ENCODE measurements around the gene VSIG8. TPM values are rescaled to one million over a fixed set of nuclear protein-coding genes. Genes with fewer than 3 reads are reported as not detected.

VSIG8 gene
- total and polyA plus RNA-seq, 2 donors (not counting 1 experiment from before 2014, with no cell fraction given) = not detected

- Mint-ChIP-seq H3K27me3 (peaks cover 6% of the 10 kb centered on the region), H3K4me1 (peaks cover 21% of the 10 kb centered on the region), H3K4me3 (no peak overlapping the region), H3K27ac (no peak overlapping the region), H3K9me3 (ENCODE audit: insufficient read depth) (no peaks in the 10 kb centered on the region)
- Histone ChIP-seq H3K36me3 (replicated peaks in 1 of 2; ENCODE audit: control extremely low read depth in 1 of 2, control insufficient read depth in 1 of 2, extremely low read depth in 1 of 2, insufficient read depth in 2 of 2, low read length in 1 of 2) (no peaks in the 10 kb centered on the region), H3K27ac (ENCODE audit: low read length in 2 of 2) (no peak overlapping the region), H3K4me3 (ENCODE audit: control extremely low read depth in 1 of 5, extremely low read depth in 1 of 5, insufficient read depth in 1 of 5, low read depth in 2 of 5, low read length in 4 of 5) (no peak overlapping the region), H3K4me1 (ENCODE audit: control insufficient read depth in 2 of 2, insufficient read depth in 2 of 2, low read length in 2 of 2) (peaks cover 12 to 14% of the 10 kb centered on the region in 2 donors), H3K9ac (ENCODE audit: low read length) (no peak overlapping the region), H3K9me3 (ENCODE audit: control extremely low read depth in 1 of 3, control insufficient read depth in 2 of 3, insufficient read depth in 1 of 3, low read length in 2 of 3) (peaks cover 0 to 2% (median 0%) of the 10 kb centered on the region in 3 donors), H4K20me1 (ENCODE audit: control insufficient read depth, insufficient read depth, low read length, poor library complexity, severe bottlenecking) (no peaks in the 10 kb centered on the region), H2AFZ (ENCODE audit: insufficient read depth, low read depth, low read length, poor library complexity, severe bottlenecking) (no peak overlapping the region), H3K4me2 (replicated peaks; ENCODE audit: low read depth, low read length, poor library complexity, severe bottlenecking) (no peak overlapping the region), H3K79me2 (ENCODE audit: control insufficient read depth, insufficient read depth, low read length) (no peaks in the 10 kb centered on the region), H3K27me3 (replicated peaks in 1 of 4; ENCODE audit: control extremely low read depth in 1 of 4, control insufficient read depth in 3 of 4, insufficient read depth in 4 of 4, low read length in 3 of 4) (peaks cover 0 to 8% (median 0%) of the 10 kb centered on the region in 4 experiments)
- DNase-seq (no peak), ATAC-seq (ENCODE audit: low read depth) (no peak)
- 63% methylated on average over 1 of the region's 3 CpGs for WGBS (ENCODE audit: insufficient coverage)
- ChIA-PET CTCF (interaction anchor here (1.0 to 8.9 kb wide), 6 partner anchors 10 to 112 kb away, joined by 3 to 211 read pairs (median 55); partner anchors contain the start of genes FCRL6 and TAGLN2), POLR2A (interaction anchor here (1.1 kb wide), 1 partner anchor 28 kb away, joined by 5 read pairs; no protein-coding TSS in a partner anchor)
- TF ChIP-seq EZH2 (IDR thresholded peaks at IDR 0.05; ENCODE audit: borderline replicate concordance, insufficient read depth, low read depth, low read length, poor library complexity, severe bottlenecking) = no peak
- TF ChIP-seq CTCF (IDR thresholded peaks at IDR 0.05) = no peak
- intact Hi-C loops (cut with micrococcal nuclease) = no loop called here
Observed at GRCh38 chr1:159895286-159895685, 32.8 kb upstream of the VSIG8 start.

- no peak overlapping the region for H3K4me2 ChIP-seq (replicated peaks; ENCODE audit: low read depth, low read length, poor library complexity, severe bottlenecking)
- no peaks in the 10 kb centered on the region for H4K20me1 ChIP-seq (ENCODE audit: control insufficient read depth, insufficient read depth, low read length, poor library complexity, severe bottlenecking)
- TF ChIP-seq CTCF (IDR thresholded peaks at IDR 0.05) (no peak), EZH2 (IDR thresholded peaks at IDR 0.05; ENCODE audit: borderline replicate concordance, insufficient read depth, low read depth, low read length, poor library complexity, severe bottlenecking) (no peak)
- H3K27me3 ChIP-seq (replicated peaks in 1 of 4; ENCODE audit: control extremely low read depth in 1 of 4, control insufficient read depth in 3 of 4, insufficient read depth in 4 of 4, low read length in 3 of 4) = peaks cover 0 to 6% (median 0%) of the 10 kb centered on the region in 4 experiments
- Mint-ChIP-seq H3K4me1 (peaks cover 21% of the 10 kb centered on the region), H3K27ac (no peak overlapping the region), H3K9me3 (ENCODE audit: insufficient read depth) (no peaks in the 10 kb centered on the region), H3K27me3 (peaks cover 6% of the 10 kb centered on the region), H3K4me3 (no peak overlapping the region)
- no peaks in the 10 kb centered on the region for H3K79me2 ChIP-seq (ENCODE audit: control insufficient read depth, insufficient read depth, low read length)
- POLR2A ChIA-PET = interaction anchor here (1.0 kb wide), 1 partner anchor 32 kb away, joined by 4 read pairs; the partner anchor contains the start of gene TAGLN2
- peaks cover 0 to 3% (median 0%) of the 10 kb centered on the region in 3 donors for H3K9me3 ChIP-seq (ENCODE audit: control extremely low read depth in 1 of 3, control insufficient read depth in 2 of 3, insufficient read depth in 1 of 3, low read length in 2 of 3)
- no peaks in the 10 kb centered on the region for H3K36me3 ChIP-seq (replicated peaks in 1 of 2; ENCODE audit: control extremely low read depth in 1 of 2, control insufficient read depth in 1 of 2, extremely low read depth in 1 of 2, insufficient read depth in 2 of 2, low read length in 1 of 2)
- ATAC-seq (ENCODE audit: low read depth) (no peak), DNase-seq (no peak)
- H3K27ac ChIP-seq (ENCODE audit: low read length in 2 of 2) = no peak overlapping the region
- no peak overlapping the region for H3K9ac ChIP-seq (ENCODE audit: low read length)
- intact Hi-C loops (cut with micrococcal nuclease) = loop anchor here (5.0 kb wide), 1 partner anchor 681 kb away; no protein-coding TSS in a partner anchor
- WGBS (ENCODE audit: insufficient coverage) = 91% methylated on average over 5 of the region's 5 CpGs
- H3K4me3 ChIP-seq (ENCODE audit: control extremely low read depth in 1 of 5, extremely low read depth in 1 of 5, insufficient read depth in 1 of 5, low read depth in 2 of 5, low read length in 4 of 5) = no peak overlapping the region
- no peak overlapping the region for H2AFZ ChIP-seq (ENCODE audit: insufficient read depth, low read depth, low read length, poor library complexity, severe bottlenecking)
- H3K4me1 ChIP-seq (ENCODE audit: control insufficient read depth in 2 of 2, insufficient read depth in 2 of 2, low read length in 2 of 2) = peaks cover 19% of the 10 kb centered on the region in 2 donors
- CTCF ChIA-PET = interaction anchor here (0.7 to 8.9 kb wide), 32 partner anchors 10 to 683 kb away, joined by 3 to 211 read pairs (median 5); partner anchors contain the start of genes DUSP23, FCRL6, IGSF9 and SLAMF9
Observed at GRCh38 chr1:159892944-159893343, 30.5 kb upstream of the VSIG8 start.
